ENCODE data around the gene SLC22A23.

DNA sequence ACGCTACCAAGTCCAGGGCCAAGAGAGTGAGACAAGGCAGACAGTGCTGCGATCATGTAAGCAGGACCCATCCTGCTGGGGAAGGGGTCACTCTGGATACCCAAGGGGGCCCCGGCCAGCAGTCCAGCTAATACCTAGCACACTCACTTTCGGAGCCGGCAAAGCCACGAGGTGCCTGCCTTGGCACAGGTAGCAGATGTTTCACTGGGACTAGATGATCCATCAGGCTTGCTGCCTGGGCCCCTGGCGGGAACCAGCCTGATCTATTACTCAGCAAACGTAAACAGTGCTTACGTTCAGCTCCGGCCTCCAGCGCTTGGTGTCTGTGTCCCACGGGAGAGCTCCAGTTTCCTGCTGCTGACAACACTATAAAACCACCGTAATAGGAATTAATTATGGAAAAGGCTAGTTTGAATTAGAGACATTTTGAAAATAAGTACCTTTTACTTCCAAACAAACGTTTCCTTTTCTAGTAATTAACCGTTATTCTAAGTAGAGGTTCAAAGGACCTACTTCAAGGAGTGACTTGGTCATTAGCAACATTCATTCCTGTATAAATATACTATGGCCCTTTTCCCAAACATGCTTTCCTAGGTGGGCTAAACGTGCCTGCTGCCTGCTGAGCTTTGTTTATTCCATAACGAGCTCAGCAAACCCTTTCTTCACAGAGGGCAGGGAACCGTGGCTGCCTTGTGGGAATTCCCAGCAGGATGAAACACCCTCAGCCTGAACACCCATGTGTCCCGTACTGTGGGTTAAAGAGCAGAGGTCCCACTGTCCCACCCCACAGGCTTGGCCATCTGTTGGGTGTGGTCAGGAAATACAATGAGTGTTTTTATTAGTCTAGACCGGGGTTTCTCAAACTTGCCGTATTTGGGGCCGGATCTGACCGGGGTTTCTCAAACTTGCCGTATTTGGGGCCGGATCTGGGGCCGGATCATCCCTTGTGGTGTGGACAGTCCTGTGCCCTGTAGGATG is 18.4 kb downstream of the SLC22A23 start:
- TF ChIP-seq EZH2 (IDR thresholded peaks at IDR 0.05; ENCODE audit: insufficient read depth, low read length): no peak
- TF ChIP-seq, protein P1, sequence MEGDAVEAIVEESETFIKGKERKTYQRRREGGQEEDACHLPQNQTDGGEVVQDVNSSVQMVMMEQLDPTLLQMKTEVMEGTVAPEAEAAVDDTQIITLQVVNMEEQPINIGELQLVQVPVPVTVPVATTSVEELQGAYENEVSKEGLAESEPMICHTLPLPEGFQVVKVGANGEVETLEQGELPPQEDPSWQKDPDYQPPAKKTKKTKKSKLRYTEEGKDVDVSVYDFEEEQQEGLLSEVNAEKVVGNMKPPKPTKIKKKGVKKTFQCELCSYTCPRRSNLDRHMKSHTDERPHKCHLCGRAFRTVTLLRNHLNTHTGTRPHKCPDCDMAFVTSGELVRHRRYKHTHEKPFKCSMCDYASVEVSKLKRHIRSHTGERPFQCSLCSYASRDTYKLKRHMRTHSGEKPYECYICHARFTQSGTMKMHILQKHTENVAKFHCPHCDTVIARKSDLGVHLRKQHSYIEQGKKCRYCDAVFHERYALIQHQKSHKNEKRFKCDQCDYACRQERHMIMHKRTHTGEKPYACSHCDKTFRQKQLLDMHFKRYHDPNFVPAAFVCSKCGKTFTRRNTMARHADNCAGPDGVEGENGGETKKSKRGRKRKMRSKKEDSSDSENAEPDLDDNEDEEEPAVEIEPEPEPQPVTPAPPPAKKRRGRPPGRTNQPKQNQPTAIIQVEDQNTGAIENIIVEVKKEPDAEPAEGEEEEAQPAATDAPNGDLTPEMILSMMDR (IDR thresholded peaks at IDR 0.05; ENCODE audit: insufficient read depth, low read depth, low read length): no peak
